Lung (tissue), 12 donors: ENCODE results near the gene MAJIN. TPM values are rescaled to one million over a fixed set of nuclear protein-coding genes. Genes with fewer than 3 reads are reported as not detected.
A peak's percentile ranks its signal among the peaks of the same experiment; 100 is the strongest.

ENCODE experiments used
- ATAC-seq: fragments of 200-7000 bp; cut with Tn5 transposase; one replicate; pipeline ENCODE4 v1.9.1; 2020; ENCODE audit warnings: moderate number of reproducible peaks; ENCODE audit not compliant: insufficient read depth, low FRiP score
- DNase-seq, 3 donors: peaks; one replicate each; pipeline ENCODE4 v3.0.0-alpha.2; 2013 to 2017
- H3K27ac ChIP-seq, 2 donors: one replicate each; pipeline ENCODE4 v1.5.1; 2013; ENCODE audit warnings: mild to moderate bottlenecking in 2 of 2, moderate library complexity in 2 of 2, control low read depth in 1 of 2, inconsistent platforms in 1 of 2, low read depth in 1 of 2, low read length in 1 of 2
- H3K27me3 ChIP-seq, 3 donors: one replicate each; pipeline ENCODE4 v1.5.1; 2013; ENCODE audit warnings: low read length in 2 of 3; ENCODE audit not compliant: control insufficient read depth in 3 of 3, insufficient read depth in 3 of 3
- H3K36me3 ChIP-seq, 4 donors: one replicate each; pipeline ENCODE4 v1.5.1; 2013; ENCODE audit warnings: low read length in 4 of 4, mild to moderate bottlenecking in 1 of 4, moderate library complexity in 1 of 4; ENCODE audit not compliant: control insufficient read depth in 4 of 4, insufficient read depth in 4 of 4
- H3K4me1 ChIP-seq, 5 donors: one replicate each; pipeline ENCODE4 v1.5.1; 2013; ENCODE audit warnings: low read length in 5 of 5, mild to moderate bottlenecking in 2 of 5, moderate library complexity in 1 of 5; ENCODE audit not compliant: control insufficient read depth in 5 of 5, insufficient read depth in 5 of 5
- H3K4me3 ChIP-seq: one replicate; pipeline ENCODE4 v1.5.1; 2013; ENCODE audit warnings: mild to moderate bottlenecking, control low read depth, moderate library complexity
- H3K9ac ChIP-seq, 2 donors: one replicate each; pipeline ENCODE4 v1.5.1; 2013; ENCODE audit warnings: low read length in 2 of 2, control low read depth in 1 of 2; ENCODE audit not compliant: insufficient read depth in 1 of 2
- H3K9me3 ChIP-seq, 4 donors: one replicate each; pipeline ENCODE4 v1.5.1; 2013; ENCODE audit warnings: low read length in 3 of 4, mild to moderate bottlenecking in 1 of 4, moderate library complexity in 1 of 4; ENCODE audit not compliant: control insufficient read depth in 4 of 4, insufficient read depth in 3 of 4
- WGBS, 2 donors: extraction: QIAGEN DNeasy Blood & Tissue Kit; methylation state at CpG; one replicate each; pipeline ENCODE4 v1.1.7; 2013; 5-methylcytosine and 5-hydroxymethylcytosine counted together
- polyA plus RNA-seq, 2 donors: library from polyadenylated mRNA; stranded (reverse); fragments of 200-250 nt; gene quantifications; one replicate each; pipeline ENCODE4 v1.2.1, GENCODE V29; 2013
- total RNA-seq, 2 donors: library from RNA; depleted of rRNA in 1 of 2; stranded (reverse); fragments of >200 nt in 1 of 2; gene quantifications; one replicate each; pipeline ENCODE4 v1.2.1, GENCODE V29; 2014 to 2021
- TF ChIP-seq, protein P1 (sequence below): IDR thresholded peaks from 2 replicates; pipeline ENCODE4 v1.5.1; 2012; ENCODE audit warnings: mild to moderate bottlenecking; ENCODE audit errors: control extremely low read depth, extremely low read depth
- donor health status: control.
- donor health status: control.
- donor health status: Bipolar disorder and iron deficiency.
- donor health status: healthy.
- donor health status: DM: yes; HTN: yes; CAD: no.

Gene MAJIN
- total and polyA plus RNA-seq, 4 donors, result 0.24 to 0.55 (median 0.39) TPM; not detected in 1

DNA sequence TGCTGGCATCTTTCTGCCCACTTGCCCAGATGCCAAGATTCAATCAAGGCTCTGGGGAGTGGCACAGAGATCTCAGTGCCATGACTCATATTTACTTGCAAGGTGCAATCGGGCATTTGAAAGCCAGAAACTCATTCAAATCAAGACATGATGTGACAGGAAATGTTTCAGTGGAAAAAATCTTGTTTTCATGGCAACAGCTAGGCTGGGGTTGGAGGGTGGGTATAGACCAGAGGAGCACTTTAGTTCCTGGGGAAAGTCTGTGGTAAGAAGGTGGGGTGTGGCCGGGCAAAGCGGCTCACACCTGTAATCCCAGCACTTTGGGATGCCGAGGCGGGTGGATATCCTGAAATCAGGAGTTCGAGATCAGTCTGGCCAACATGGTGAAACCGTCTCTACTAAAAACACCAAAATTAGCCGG, 1.2 kb downstream of the MAJIN start:
- H3K9me3 ChIP-seq, result no peaks in the 10 kb centered on the region
- 74 to 87% methylated on average over 7 to 8 of the region's 8 CpGs for WGBS, 2 donors
- peaks cover 0 to 4% (median 2%) of the 10 kb centered on the region in 3 donors for H3K27me3 ChIP-seq
- no peak overlapping the region for H3K4me3 ChIP-seq
- H3K9ac ChIP-seq, result no peak overlapping the region
- TF ChIP-seq, protein P1, sequence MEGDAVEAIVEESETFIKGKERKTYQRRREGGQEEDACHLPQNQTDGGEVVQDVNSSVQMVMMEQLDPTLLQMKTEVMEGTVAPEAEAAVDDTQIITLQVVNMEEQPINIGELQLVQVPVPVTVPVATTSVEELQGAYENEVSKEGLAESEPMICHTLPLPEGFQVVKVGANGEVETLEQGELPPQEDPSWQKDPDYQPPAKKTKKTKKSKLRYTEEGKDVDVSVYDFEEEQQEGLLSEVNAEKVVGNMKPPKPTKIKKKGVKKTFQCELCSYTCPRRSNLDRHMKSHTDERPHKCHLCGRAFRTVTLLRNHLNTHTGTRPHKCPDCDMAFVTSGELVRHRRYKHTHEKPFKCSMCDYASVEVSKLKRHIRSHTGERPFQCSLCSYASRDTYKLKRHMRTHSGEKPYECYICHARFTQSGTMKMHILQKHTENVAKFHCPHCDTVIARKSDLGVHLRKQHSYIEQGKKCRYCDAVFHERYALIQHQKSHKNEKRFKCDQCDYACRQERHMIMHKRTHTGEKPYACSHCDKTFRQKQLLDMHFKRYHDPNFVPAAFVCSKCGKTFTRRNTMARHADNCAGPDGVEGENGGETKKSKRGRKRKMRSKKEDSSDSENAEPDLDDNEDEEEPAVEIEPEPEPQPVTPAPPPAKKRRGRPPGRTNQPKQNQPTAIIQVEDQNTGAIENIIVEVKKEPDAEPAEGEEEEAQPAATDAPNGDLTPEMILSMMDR, result no peak
- no peaks in the 10 kb centered on the region for H3K36me3 ChIP-seq
- DNase-seq (no peak), ATAC-seq (peak; percentile 52)
- peaks cover 0 to 5% (median 0%) of the 10 kb centered on the region in 5 donors for H3K4me1 ChIP-seq
- H3K27ac ChIP-seq, result peak overlapping the region in 1 of 2 donors; percentile 47

DNA sequence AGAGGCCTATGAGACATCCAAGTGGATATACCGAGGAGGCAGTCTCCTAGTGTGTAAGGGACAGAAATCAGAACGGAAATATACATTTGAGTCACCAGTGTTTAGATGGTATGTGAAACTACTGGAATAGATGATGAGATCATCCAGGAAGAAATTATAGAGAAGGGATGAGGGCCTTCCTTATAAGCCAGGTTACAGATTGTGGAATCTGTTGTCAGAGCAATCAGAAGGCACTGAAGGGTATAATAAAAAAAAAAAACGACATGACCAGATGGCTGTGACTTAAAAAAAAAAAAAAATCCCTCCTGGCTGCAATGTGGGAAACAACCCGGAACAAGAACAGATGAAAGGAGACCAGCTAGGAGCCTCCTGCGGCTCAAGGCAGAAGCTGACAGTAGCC, 2.7 kb downstream of the MAJIN start:
- Histone ChIP-seq H3K4me3 (no peak overlapping the region), H3K4me1 (peaks cover 0 to 5% (median 0%) of the 10 kb centered on the region in 5 donors), H3K27me3 (peaks cover 0 to 4% (median 2%) of the 10 kb centered on the region in 3 donors), H3K9me3 (no peaks in the 10 kb centered on the region), H3K36me3 (no peaks in the 10 kb centered on the region), H3K27ac (no peak overlapping the region), H3K9ac (no peak overlapping the region)
- TF ChIP-seq, protein P1, result no peak
- WGBS, 2 donors, result 58 to 68% methylated on average over 5 of the region's 5 CpGs
- no peak for DNase-seq
- no peak for ATAC-seq

DNA sequence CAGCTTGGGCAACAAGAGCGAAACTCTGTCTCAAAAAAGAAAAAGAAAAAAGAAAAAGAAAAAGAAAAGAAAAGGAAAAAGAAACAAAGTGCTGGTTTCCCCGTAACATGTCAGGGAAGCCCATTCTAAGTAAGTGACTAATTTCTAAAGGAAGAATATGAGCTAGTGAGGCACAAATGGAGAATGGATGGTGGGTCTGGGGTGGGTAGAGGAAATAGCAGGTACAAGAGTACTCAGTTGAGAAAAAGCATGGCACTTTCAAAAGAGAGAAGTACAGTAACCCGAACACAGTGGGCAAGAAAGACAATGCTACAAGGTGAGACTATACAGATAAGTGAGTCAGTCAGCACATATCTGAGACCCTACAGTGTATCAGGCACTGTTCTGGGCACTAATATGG, 4.5 kb downstream of the MAJIN start:
- no peak overlapping the region for H3K9ac ChIP-seq
- no peak overlapping the region for H3K4me3 ChIP-seq
- H3K27me3 ChIP-seq, result peaks cover 0 to 4% (median 2%) of the 10 kb centered on the region in 3 donors
- H3K9me3 ChIP-seq, result no peaks in the 10 kb centered on the region
- WGBS, 2 donors, result 89 to 94% methylated on average over 3 of the region's 3 CpGs
- no peaks in the 10 kb centered on the region for H3K36me3 ChIP-seq
- no peak overlapping the region for H3K27ac ChIP-seq
- TF ChIP-seq, protein P1, result no peak
- no peak for DNase-seq
- no peak for ATAC-seq
- peaks cover 0 to 5% (median 0%) of the 10 kb centered on the region in 5 donors for H3K4me1 ChIP-seq

DNA sequence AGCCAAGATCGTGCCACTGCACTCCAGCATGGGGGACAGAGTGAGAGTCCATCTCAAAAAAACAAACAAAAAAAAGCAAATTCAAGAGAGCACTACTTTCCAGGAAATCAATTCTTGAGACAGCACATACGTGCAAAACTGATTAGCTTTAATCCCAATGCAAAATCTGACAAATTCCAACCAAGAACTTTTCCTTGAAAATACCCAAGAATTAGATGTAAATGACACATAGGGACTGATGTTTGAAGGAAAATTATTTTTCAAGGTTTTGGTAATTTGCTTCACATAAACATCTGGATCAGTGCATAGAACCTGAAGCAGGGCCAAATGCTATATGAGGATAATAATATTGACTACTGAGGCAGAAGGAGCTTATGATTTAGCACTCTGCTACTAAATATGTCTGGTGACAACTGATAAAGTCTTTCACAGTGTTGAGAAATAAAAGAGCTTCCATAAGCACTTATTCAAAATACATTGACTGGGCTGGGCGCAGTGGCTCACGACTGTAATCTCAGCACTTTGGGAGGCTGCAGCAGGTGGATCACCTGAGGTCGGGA, 8.8 kb downstream of the MAJIN start:
- Histone ChIP-seq H3K36me3 (no peaks in the 10 kb centered on the region), H3K27ac (no peak overlapping the region), H3K9ac (no peak overlapping the region), H3K4me1 (no peaks in the 10 kb centered on the region), H3K9me3 (no peaks in the 10 kb centered on the region), H3K4me3 (no peak overlapping the region), H3K27me3 (no peaks in the 10 kb centered on the region)
- WGBS, 2 donors, result 85 to 93% methylated on average over 5 of the region's 5 CpGs
- ATAC-seq (no peak), DNase-seq (no peak)
- TF ChIP-seq, protein P1, result no peak
